Stomach (tissue), 9 donors: Measurements from ENCODE around the gene TPP1. TPM values are rescaled to one million over a fixed set of nuclear protein-coding genes. Genes with fewer than 3 reads are reported as not detected.
A peak's percentile ranks its signal among the peaks of the same experiment; 100 is the strongest.

Experiments used
- DNase-seq, 2 donors: peaks; one replicate each; pipeline versions ENCODE4 v3.0.0 to v3.0.0-alpha.2; 2013 to 2019
- H3K27ac ChIP-seq, 5 donors: fragments of 200-600 bp in 4 of 5; sonication (generic) in 4 of 5; one replicate each; pipeline ENCODE4 v1.5.1; 2013 to 2019; ENCODE audit warnings: mild to moderate bottlenecking in 1 of 5, moderate library complexity in 1 of 5
- H3K27me3 ChIP-seq, 3 donors: fragments of 200-600 bp; sonication (generic); one replicate each; pipeline ENCODE4 v1.5.1; 2017 to 2019; ENCODE audit warnings: mixed run types in 1 of 3
- H3K36me3 ChIP-seq, 4 donors: fragments of 200-600 bp; sonication (generic); 1 replicate in 3 of 4; 2 replicates in 1 of 4; pipeline ENCODE4 v1.5.1; 2016 to 2019
- H3K4me1 ChIP-seq, 4 donors: fragments of 200-600 bp; sonication (generic); one replicate each; pipeline ENCODE4 v1.5.1; 2016 to 2019
- H3K4me3 ChIP-seq, 4 donors: fragments of 200-600 bp; sonication (generic) in 3 of 4; one replicate each; pipeline ENCODE4 v1.5.1; 2016 to 2019; ENCODE audit warnings: mild to moderate bottlenecking in 1 of 4
- H3K9me3 ChIP-seq, 4 donors: fragments of 200-600 bp; sonication (generic); one replicate each; pipeline ENCODE4 v1.5.1; 2016 to 2019
- CTCF ChIP-seq, 7 experiments: fragments of 450-650 bp in 4 of 7; fragments of 200-600 bp in 3 of 7; sonication (generic) in 3 of 7; IDR thresholded peaks; one replicate each; pipeline ENCODE4 v1.5.1; 2016 to 2019; ENCODE audit warnings: antibody characterized with exemption in 7 of 7, control low read depth in 2 of 7, mild to moderate bottlenecking in 1 of 7
- EP300 ChIP-seq: sonication (generic); formaldehyde crosslinking; IDR thresholded peaks from one replicate; pipeline ENCODE4 v1.6.1; 2017; ENCODE audit warnings: antibody characterized with exemption
- POLR2A ChIP-seq, 4 donors: fragments of 450-650 bp; IDR thresholded peaks; one replicate each; pipeline ENCODE4 v1.6.1; 2016; ENCODE audit warnings: antibody characterized with exemption in 4 of 4, control low read depth in 2 of 4, mild to moderate bottlenecking in 1 of 4, moderate library complexity in 1 of 4
- POLR2AphosphoS5 ChIP-seq, 3 donors: sonication (generic); formaldehyde crosslinking; IDR thresholded peaks; one replicate each; pipeline ENCODE4 v1.6.1; 2016; ENCODE audit warnings: antibody characterized with exemption in 3 of 3
- WGBS, 5 donors: extraction: QIAGEN DNeasy Blood & Tissue Kit in 3 of 5; methylation state at CpG; one replicate each; pipeline versions ENCODE4 v1.1.5 to v1.1.7; 2013 to 2018; 5-methylcytosine and 5-hydroxymethylcytosine counted together
- intact Hi-C: fragments of 100-400 bp; cut with DNase I; formaldehyde crosslinking; loops from one replicate; pipeline ENCODE4 v1.15.1; 2023; ENCODE audit warnings: low total_unique reads
- polyA plus RNA-seq, 3 donors: library from polyadenylated mRNA; stranded (reverse); fragments of 200-250 nt; gene quantifications; one replicate each; pipeline ENCODE4 v1.2.3, GENCODE V29; 2013
- total RNA-seq, 5 donors: library from RNA; depleted of rRNA; stranded (reverse); fragments of >200 nt; gene quantifications; one replicate each; pipeline versions ENCODE4 v1.1.0 to v1.2.3, GENCODE V29; 2014 to 2016
- donor health status: healthy with polysubstance abuse.
- donor health status: Bipolar disorder and iron deficiency.
- donor health status: healthy.

The TPP1 gene
- total and polyA plus RNA-seq, 8 donors: 11.9 to 213 (median 46.6) TPM

GRCh38 chr11:6657346-6657745 is 38.1 kb upstream of the TPP1 start:
- Histone ChIP-seq H3K27me3 (peaks cover 0 to 25% (median 12%) of the 10 kb centered on the region in 3 donors), H3K36me3 (no peaks in the 10 kb centered on the region), H3K27ac (no peak overlapping the region), H3K9me3 (no peaks in the 10 kb centered on the region), H3K4me3 (no peak overlapping the region), H3K4me1 (peaks cover 0 to 33% (median 14%) of the 10 kb centered on the region in 4 donors)
- DNase-seq: no peak
- whole genome bisulfite sequencing, 5 donors: 28 to 57% (median 49%) methylated on average over 1 of the region's 1 CpG
- intact Hi-C loops: no loop called here
- no peak for TF ChIP-seq EP300
- TF ChIP-seq POLR2AphosphoS5 (IDR thresholded peaks at IDR 0.05): no peak
- no peak for TF ChIP-seq POLR2A (IDR thresholded peaks at IDR 0.05)
- TF ChIP-seq CTCF (IDR thresholded peaks at IDR 0.05): no peak

- Histone ChIP-seq H3K9me3 (no peaks in the 10 kb centered on the region), H3K27me3 (peaks cover 0 to 25% (median 12%) of the 10 kb centered on the region in 3 donors), H3K4me3 (no peak overlapping the region), H3K27ac (peak overlapping the region in 3 of 5 donors; percentile 73 to 87 (median 74)), H3K36me3 (no peaks in the 10 kb centered on the region), H3K4me1 (peaks cover 0 to 33% (median 14%) of the 10 kb centered on the region in 4 donors)
- no peak for TF ChIP-seq EP300
- TF ChIP-seq POLR2A (IDR thresholded peaks at IDR 0.05): no peak
- no peak for TF ChIP-seq POLR2AphosphoS5 (IDR thresholded peaks at IDR 0.05)
- TF ChIP-seq CTCF (IDR thresholded peaks at IDR 0.05): no peak
- intact Hi-C loops: no loop called here
- peak in 1 of 2 donors; percentile 20 for DNase-seq
- 56 to 69% (median 59%) methylated on average over 5 of the region's 5 CpGs for WGBS, 5 donors
Measured at GRCh38 chr11:6656936-6657335, 37.7 kb upstream of the TPP1 start.

GRCh38 chr11:6656584-6656915 is 37.3 kb upstream of the TPP1 start:
- WGBS, 5 donors: 38 to 63% (median 56%) methylated on average over 4 of the region's 4 CpGs
- H3K4me1 ChIP-seq: peaks cover 0 to 33% (median 14%) of the 10 kb centered on the region in 4 donors
- H3K9me3 ChIP-seq: no peaks in the 10 kb centered on the region
- intact Hi-C loops: no loop called here
- peak overlapping the region in 1 of 4 donors; percentile 54 for H3K4me3 ChIP-seq
- H3K27ac ChIP-seq: peak overlapping the region in 4 of 5 donors; percentile 60 to 87 (median 74)
- peaks cover 0 to 25% (median 12%) of the 10 kb centered on the region in 3 donors for H3K27me3 ChIP-seq
- H3K36me3 ChIP-seq: no peaks in the 10 kb centered on the region
- TF ChIP-seq EP300: no peak
- no peak for TF ChIP-seq POLR2A (IDR thresholded peaks at IDR 0.05)
- no peak for TF ChIP-seq POLR2AphosphoS5 (IDR thresholded peaks at IDR 0.05)
- TF ChIP-seq CTCF (IDR thresholded peaks at IDR 0.05): no peak
- DNase-seq: no peak

GRCh38 chr11:6655790-6656583 is 36.8 kb upstream of the TPP1 start, which contains the start of gene DCHS1:
Gene DCHS1, minus strand, starts transcription at chr11:6655809. Its CDS starts 14,196 bp downstream, at chr11:6641613.
- H3K4me1 ChIP-seq: peaks cover 0 to 33% (median 14%) of the 10 kb centered on the region in 4 donors
- no peaks in the 10 kb centered on the region for H3K9me3 ChIP-seq
- H3K27me3 ChIP-seq: peaks cover 0 to 25% (median 12%) of the 10 kb centered on the region in 3 donors
- intact Hi-C loops: no loop called here
- DNase-seq: peak in 1 of 2 donors; percentile 83
- TF ChIP-seq POLR2A (IDR thresholded peaks at IDR 0.05) (no peak), EP300 (no peak), CTCF (IDR thresholded peaks at IDR 0.05) (no peak), POLR2AphosphoS5 (IDR thresholded peaks at IDR 0.05) (no peak)
- WGBS, 5 donors: 9 to 31% (median 23%) methylated on average over 12 to 38 of the region's 56 CpGs
- H3K36me3 ChIP-seq: no peaks in the 10 kb centered on the region
- H3K27ac ChIP-seq: peak within 1 kb of the TSS; percentile 60 to 87 (median 73)
- H3K4me3 ChIP-seq: peak within 1 kb of the TSS; percentile 46 to 54 (median 50)
